Measurements from ENCODE around the gene HOXB4. TPM values are rescaled to one million over a fixed set of nuclear protein-coding genes. Genes with fewer than 3 reads are reported as not detected.

The HOXB4 gene
- total and polyA plus RNA-seq, 4 donors, result 1.4 to 17.9 (median 9.0) TPM

- ATAC-seq (ENCODE audit: low FRiP score) (no peak), DNase-seq (no peak)
- H3K36me3 ChIP-seq (ENCODE audit: control insufficient read depth in 1 of 2, insufficient read depth in 2 of 2, low read length in 1 of 2), result no peaks in the 10 kb centered on the region
- no peaks in the 10 kb centered on the region for H3K4me1 ChIP-seq (ENCODE audit: control insufficient read depth in 1 of 2, insufficient read depth in 2 of 2, low read length in 2 of 2)
- no peak overlapping the region for H3K4me3 ChIP-seq (ENCODE audit: low read length in 2 of 2)
- no peak overlapping the region for H3K27ac ChIP-seq (ENCODE audit: low read depth in 1 of 2, low read length in 2 of 2)
- H3K9me3 ChIP-seq (ENCODE audit: control insufficient read depth, low read length), result no peaks in the 10 kb centered on the region
- no peaks in the 10 kb centered on the region for H3K27me3 ChIP-seq (ENCODE audit: control insufficient read depth in 1 of 2, insufficient read depth in 2 of 2, low read length in 1 of 2)
- WGBS, 2 donors, result 65 to 85% methylated on average over 14 of the region's 14 CpGs
- intact Hi-C loops (cut with DNase I), result loop anchor here (2.0 to 10.0 kb wide), 3 partner anchors 100 to 568 kb away; no protein-coding TSS in a partner anchor
Measured at GRCh38 chr17:48592577-48592976, 14.4 kb upstream of the HOXB4 start.

DNA sequence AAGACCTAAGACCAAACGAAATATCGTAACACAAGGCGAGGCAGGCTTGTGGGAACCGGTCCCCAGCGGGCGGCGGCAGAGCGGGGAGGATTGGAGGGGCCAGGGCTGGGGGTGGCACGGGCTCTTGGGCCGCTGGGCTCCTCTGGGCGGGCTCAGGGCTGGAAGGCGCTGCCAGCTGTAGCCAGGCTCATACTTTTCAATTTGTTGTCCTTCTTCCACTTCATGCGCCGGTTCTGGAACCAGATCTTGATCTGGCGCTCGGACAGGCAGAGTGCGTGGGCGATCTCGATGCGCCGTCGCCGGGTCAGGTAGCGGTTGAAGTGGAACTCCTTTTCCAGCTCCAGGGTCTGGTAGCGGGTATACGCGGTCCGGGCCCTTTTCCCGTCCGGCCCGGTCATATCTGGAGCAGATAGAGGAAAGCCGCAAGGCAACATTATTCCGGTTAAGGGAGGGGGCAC is 13.9 kb upstream of the HOXB4 start:
- no peak for DNase-seq
- intact Hi-C loops (cut with DNase I), result loop anchor here (2.0 to 10.0 kb wide), 3 partner anchors 99 to 567 kb away; no protein-coding TSS in a partner anchor
- H3K36me3 ChIP-seq (ENCODE audit: control insufficient read depth in 1 of 2, insufficient read depth in 2 of 2, low read length in 1 of 2), result no peaks in the 10 kb centered on the region
- 67 to 88% methylated on average over 33 of the region's 33 CpGs for WGBS, 2 donors
- H3K4me1 ChIP-seq (ENCODE audit: control insufficient read depth in 1 of 2, insufficient read depth in 2 of 2, low read length in 2 of 2), result no peaks in the 10 kb centered on the region
- no peaks in the 10 kb centered on the region for H3K9me3 ChIP-seq (ENCODE audit: control insufficient read depth, low read length)
- ATAC-seq (ENCODE audit: low FRiP score), result no peak
- H3K27ac ChIP-seq (ENCODE audit: low read depth in 1 of 2, low read length in 2 of 2), result no peak overlapping the region
- H3K27me3 ChIP-seq (ENCODE audit: control insufficient read depth in 1 of 2, insufficient read depth in 2 of 2, low read length in 1 of 2), result no peaks in the 10 kb centered on the region
- H3K4me3 ChIP-seq (ENCODE audit: low read length in 2 of 2), result no peak overlapping the region

DNA sequence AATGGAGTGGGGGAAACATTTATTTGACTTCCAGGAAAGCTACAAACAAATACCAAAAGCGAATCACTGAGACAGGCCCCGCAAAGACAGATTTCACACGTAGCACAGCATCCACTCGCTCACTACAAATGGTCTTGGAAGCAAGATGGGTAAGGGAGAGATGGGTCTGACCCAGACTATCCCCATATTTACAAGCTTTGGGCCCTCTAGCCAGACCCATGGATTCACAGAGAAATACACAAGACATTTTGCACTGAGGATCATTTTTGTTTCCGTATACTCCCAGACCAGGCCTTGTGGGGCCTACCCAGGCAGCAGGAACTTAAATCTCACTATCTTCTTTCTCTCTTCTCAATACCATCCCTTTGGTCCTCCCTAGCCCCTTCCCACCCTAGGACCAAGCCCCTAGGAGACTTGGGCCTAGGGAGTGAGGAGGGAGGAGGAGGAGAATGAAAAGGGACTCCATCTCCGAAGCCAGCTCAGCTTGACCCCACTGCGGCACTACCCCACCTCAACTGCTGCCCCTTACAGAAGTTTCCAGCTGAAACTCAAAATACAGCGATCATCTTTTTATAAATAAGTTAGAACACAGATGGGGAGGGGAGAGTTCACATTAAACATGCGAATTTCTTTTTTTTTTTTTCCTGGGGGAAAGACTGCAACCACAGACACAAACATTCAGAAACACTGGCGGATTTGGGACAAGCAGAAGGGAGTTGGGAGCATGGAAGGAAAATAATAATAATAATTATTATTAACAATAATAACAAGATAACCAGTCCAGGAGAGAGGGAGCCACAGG is 13.3 kb upstream of the HOXB4 start:
- intact Hi-C loops (cut with DNase I), result loop anchor here (2.0 to 10.0 kb wide), 3 partner anchors 99 to 567 kb away; no protein-coding TSS in a partner anchor
- Histone ChIP-seq H3K4me1 (ENCODE audit: control insufficient read depth in 1 of 2, insufficient read depth in 2 of 2, low read length in 2 of 2) (no peaks in the 10 kb centered on the region), H3K36me3 (ENCODE audit: control insufficient read depth in 1 of 2, insufficient read depth in 2 of 2, low read length in 1 of 2) (no peaks in the 10 kb centered on the region), H3K27me3 (ENCODE audit: control insufficient read depth in 1 of 2, insufficient read depth in 2 of 2, low read length in 1 of 2) (no peaks in the 10 kb centered on the region), H3K9me3 (ENCODE audit: control insufficient read depth, low read length) (no peaks in the 10 kb centered on the region), H3K4me3 (ENCODE audit: low read length in 2 of 2) (no peak overlapping the region), H3K27ac (ENCODE audit: low read depth in 1 of 2, low read length in 2 of 2) (no peak overlapping the region)
- DNase-seq (no peak), ATAC-seq (ENCODE audit: low FRiP score) (no peak)
- 93 to 94% methylated on average over 10 of the region's 10 CpGs for WGBS, 2 donors

DNA sequence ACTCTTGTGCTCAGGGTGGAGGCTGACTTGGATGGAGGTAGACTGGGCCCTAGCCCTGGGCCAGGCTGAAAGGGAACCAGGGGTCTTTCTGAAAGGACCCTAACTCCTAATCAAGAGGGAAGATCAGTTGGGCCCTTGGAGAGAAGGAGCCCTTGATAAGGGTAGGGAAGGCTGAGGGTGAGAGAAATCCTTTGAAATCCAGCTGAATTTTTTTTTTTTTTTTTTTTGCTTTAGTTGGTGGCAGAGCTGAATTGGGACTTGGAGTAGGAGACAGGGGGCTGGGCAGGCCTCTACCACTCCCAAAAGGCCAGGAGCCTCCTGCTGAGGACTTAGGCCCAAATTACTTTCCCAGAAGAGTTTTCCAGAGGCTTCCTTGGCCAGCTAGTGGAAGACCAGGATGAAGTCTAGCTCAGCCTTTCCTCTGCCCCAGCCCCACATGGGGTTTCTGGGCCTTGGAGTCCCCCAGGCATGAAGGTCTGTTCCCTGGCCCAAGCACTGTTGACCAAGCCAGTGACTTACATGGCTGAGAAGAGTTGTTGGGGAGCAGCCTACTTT is 12.5 kb upstream of the HOXB4 start:
- DNase-seq, result no peak
- no peak for ATAC-seq (ENCODE audit: low FRiP score)
- Histone ChIP-seq H3K4me1 (ENCODE audit: control insufficient read depth in 1 of 2, insufficient read depth in 2 of 2, low read length in 2 of 2) (no peaks in the 10 kb centered on the region), H3K27me3 (ENCODE audit: control insufficient read depth in 1 of 2, insufficient read depth in 2 of 2, low read length in 1 of 2) (no peaks in the 10 kb centered on the region), H3K36me3 (ENCODE audit: control insufficient read depth in 1 of 2, insufficient read depth in 2 of 2, low read length in 1 of 2) (no peaks in the 10 kb centered on the region), H3K9me3 (ENCODE audit: control insufficient read depth, low read length) (no peaks in the 10 kb centered on the region), H3K4me3 (ENCODE audit: low read length in 2 of 2) (no peak overlapping the region), H3K27ac (ENCODE audit: low read depth in 1 of 2, low read length in 2 of 2) (no peak overlapping the region)
- intact Hi-C loops (cut with DNase I), result loop anchor here (5.0 to 10.0 kb wide), 2 partner anchors 238 to 566 kb away; no protein-coding TSS in a partner anchor

DNA sequence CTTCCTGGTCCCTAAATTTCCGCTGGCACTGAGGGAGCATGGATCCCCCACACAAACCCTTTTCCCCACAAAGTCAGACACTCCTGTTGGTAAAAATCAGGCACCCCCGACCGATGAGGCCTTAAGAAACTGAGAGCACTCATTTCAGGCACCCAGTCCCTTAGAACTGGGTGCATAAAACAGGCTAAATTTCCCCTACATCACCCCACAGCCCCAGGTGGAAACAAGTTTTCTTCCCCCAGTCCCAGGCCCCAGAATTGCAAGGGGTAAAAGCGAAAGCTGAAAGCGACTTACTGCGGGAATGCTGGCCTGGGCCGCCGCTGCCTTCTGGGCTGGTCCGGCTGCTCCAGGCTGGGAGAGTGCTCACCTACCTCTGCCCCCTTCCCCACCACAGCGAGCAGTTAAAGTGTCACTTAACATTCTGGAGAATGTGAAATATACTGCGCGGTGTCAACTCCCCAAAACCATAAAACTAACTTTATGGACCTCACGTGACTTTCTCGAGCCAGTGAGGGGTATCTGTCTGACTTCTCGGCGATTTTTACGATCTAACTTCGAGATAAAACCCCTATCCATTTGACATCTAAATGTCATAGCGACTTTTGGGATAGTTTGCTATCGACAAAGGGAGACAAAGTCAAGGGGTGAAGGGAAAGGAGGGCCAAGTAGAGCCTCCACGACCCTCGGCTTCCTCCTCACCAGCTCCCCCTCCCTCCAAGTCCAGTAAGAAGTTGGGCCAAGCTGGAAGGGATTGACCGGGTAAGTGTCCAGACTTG is 11.9 kb upstream of the HOXB4 start, which contains the start of gene HOXB3:
Gene HOXB3, minus strand, starts transcription at position 411 of the 776 bp plus-strand sequence. CDS start 37,767 bp downstream, outside the sequence.
- H3K4me3 ChIP-seq (ENCODE audit: low read length in 2 of 2), result no peak within 1 kb of the TSS
- H3K4me1 ChIP-seq (ENCODE audit: control insufficient read depth in 1 of 2, insufficient read depth in 2 of 2, low read length in 2 of 2), result no peaks in the 10 kb centered on the region
- H3K27me3 ChIP-seq (ENCODE audit: control insufficient read depth in 1 of 2, insufficient read depth in 2 of 2, low read length in 1 of 2), result no peaks in the 10 kb centered on the region
- no peak for DNase-seq
- no peak within 1 kb of the TSS for H3K27ac ChIP-seq (ENCODE audit: low read depth in 1 of 2, low read length in 2 of 2)
- H3K9me3 ChIP-seq (ENCODE audit: control insufficient read depth, low read length), result no peaks in the 10 kb centered on the region
- H3K36me3 ChIP-seq (ENCODE audit: control insufficient read depth in 1 of 2, insufficient read depth in 2 of 2, low read length in 1 of 2), result no peaks in the 10 kb centered on the region
- no peak for ATAC-seq (ENCODE audit: low FRiP score)
- WGBS, 2 donors, result 87 to 91% methylated on average over 23 of the region's 23 CpGs
- intact Hi-C loops (cut with DNase I), result loop anchor here (5.0 to 10.0 kb wide), 2 partner anchors 238 to 565 kb away; no protein-coding TSS in a partner anchor

- no peaks in the 10 kb centered on the region for H3K9me3 ChIP-seq (ENCODE audit: control insufficient read depth, low read length)
- ATAC-seq (ENCODE audit: low FRiP score) (no peak), DNase-seq (no peak)
- WGBS, 2 donors, result 79 to 93% methylated on average over 10 of the region's 10 CpGs
- H3K4me3 ChIP-seq (ENCODE audit: low read length in 2 of 2), result no peak overlapping the region
- H3K27me3 ChIP-seq (ENCODE audit: control insufficient read depth in 1 of 2, insufficient read depth in 2 of 2, low read length in 1 of 2), result no peaks in the 10 kb centered on the region
- H3K4me1 ChIP-seq (ENCODE audit: control insufficient read depth in 1 of 2, insufficient read depth in 2 of 2, low read length in 2 of 2), result no peaks in the 10 kb centered on the region
- no peak overlapping the region for H3K27ac ChIP-seq (ENCODE audit: low read depth in 1 of 2, low read length in 2 of 2)
- no peaks in the 10 kb centered on the region for H3K36me3 ChIP-seq (ENCODE audit: control insufficient read depth in 1 of 2, insufficient read depth in 2 of 2, low read length in 1 of 2)
- intact Hi-C loops (cut with DNase I), result no loop called here
Measured at GRCh38 chr17:48589060-48589830, 11.1 kb upstream of the HOXB4 start.

DNA sequence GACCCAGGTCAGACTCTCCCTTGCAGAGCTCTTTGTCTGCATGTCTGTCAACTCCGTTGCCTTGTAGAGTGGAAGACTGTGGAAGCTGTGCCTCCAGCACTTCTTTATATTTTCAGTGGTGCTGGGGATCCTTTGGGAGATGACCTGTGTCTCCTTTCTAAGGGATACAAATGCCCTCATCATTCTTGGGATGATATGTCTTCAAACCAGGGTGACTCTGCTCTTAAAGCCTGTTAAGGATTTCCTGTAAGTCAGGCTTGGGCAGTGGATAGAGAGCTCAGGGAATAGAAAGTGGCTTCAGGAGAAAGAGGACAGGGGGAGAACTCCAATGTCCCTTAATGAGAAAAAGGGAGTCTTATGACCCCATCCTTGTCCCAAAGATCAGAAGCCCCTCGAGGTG is 10.4 kb upstream of the HOXB4 start:
- Histone ChIP-seq H3K4me3 (ENCODE audit: low read length in 2 of 2) (no peak overlapping the region), H3K27me3 (ENCODE audit: control insufficient read depth in 1 of 2, insufficient read depth in 2 of 2, low read length in 1 of 2) (no peaks in the 10 kb centered on the region), H3K4me1 (ENCODE audit: control insufficient read depth in 1 of 2, insufficient read depth in 2 of 2, low read length in 2 of 2) (no peaks in the 10 kb centered on the region), H3K27ac (ENCODE audit: low read depth in 1 of 2, low read length in 2 of 2) (no peak overlapping the region), H3K36me3 (ENCODE audit: control insufficient read depth in 1 of 2, insufficient read depth in 2 of 2, low read length in 1 of 2) (no peaks in the 10 kb centered on the region), H3K9me3 (ENCODE audit: control insufficient read depth, low read length) (no peaks in the 10 kb centered on the region)
- intact Hi-C loops (cut with DNase I), result no loop called here
- ATAC-seq (ENCODE audit: low FRiP score), result no peak
- WGBS, 2 donors, result 67 to 81% methylated on average over 2 of the region's 2 CpGs
- DNase-seq, result no peak

DNA sequence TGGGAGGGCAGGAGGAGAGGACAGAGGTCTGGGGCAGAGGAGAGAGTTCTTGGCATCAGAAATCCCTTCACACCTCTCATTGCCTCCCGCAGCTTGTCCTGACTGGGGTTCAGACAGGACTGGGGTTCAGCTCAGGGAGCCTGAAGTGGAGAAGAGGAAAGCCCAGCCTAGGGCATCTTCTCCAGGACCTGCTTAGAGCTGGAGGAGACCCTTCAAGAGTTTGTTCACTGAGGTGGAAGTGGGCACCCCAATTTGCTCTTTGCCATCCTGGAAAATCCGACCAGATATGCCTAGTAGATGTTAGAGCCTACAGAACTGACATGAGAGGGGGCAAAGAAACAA is 9.9 kb upstream of the HOXB4 start:
- Histone ChIP-seq H3K4me3 (ENCODE audit: low read length in 2 of 2) (no peak overlapping the region), H3K27me3 (ENCODE audit: control insufficient read depth in 1 of 2, insufficient read depth in 2 of 2, low read length in 1 of 2) (no peaks in the 10 kb centered on the region), H3K4me1 (ENCODE audit: control insufficient read depth in 1 of 2, insufficient read depth in 2 of 2, low read length in 2 of 2) (no peaks in the 10 kb centered on the region), H3K27ac (ENCODE audit: low read depth in 1 of 2, low read length in 2 of 2) (no peak overlapping the region), H3K9me3 (ENCODE audit: control insufficient read depth, low read length) (no peaks in the 10 kb centered on the region), H3K36me3 (ENCODE audit: control insufficient read depth in 1 of 2, insufficient read depth in 2 of 2, low read length in 1 of 2) (no peaks in the 10 kb centered on the region)
- ATAC-seq (ENCODE audit: low FRiP score), result no peak
- no peak for DNase-seq
- intact Hi-C loops (cut with DNase I), result no loop called here
- 83 to 85% methylated on average over 2 of the region's 2 CpGs for WGBS, 2 donors
